HUES64 (cell line): ENCODE measurements around the gene KLHL29.

Experiments
- H3K27ac ChIP-seq: 2 replicates; pipeline ENCODE4 v1.7.0; 2013; ENCODE audit warnings: low read depth, low read length, inconsistent platforms
- H3K27me3 ChIP-seq: 2 replicates; pipeline ENCODE4 v1.6.1; 2013; ENCODE audit warnings: mild to moderate bottlenecking, low read length; ENCODE audit not compliant: insufficient read depth
- H3K36me3 ChIP-seq: 2 replicates; pipeline ENCODE4 v1.6.1; 2013; ENCODE audit warnings: mild to moderate bottlenecking, low read length; ENCODE audit not compliant: insufficient read depth
- H3K4me1 ChIP-seq: 2 replicates; pipeline ENCODE4 v1.6.1; 2013; ENCODE audit warnings: mild to moderate bottlenecking, low read length, moderate library complexity; ENCODE audit not compliant: insufficient read depth
- H3K4me3 ChIP-seq: 2 replicates; pipeline ENCODE4 v1.5.1; 2013; ENCODE audit warnings: mild to moderate bottlenecking, low read length, moderate library complexity
- H3K9ac ChIP-seq: 2 replicates; pipeline ENCODE4 v1.6.1; 2013; ENCODE audit warnings: mild to moderate bottlenecking, low read depth, low read length
- H3K9me3 ChIP-seq: 2 replicates; pipeline ENCODE4 v1.6.1; 2013; ENCODE audit warnings: low read depth, low read length; ENCODE audit not compliant: insufficient read depth
- WGBS: fragments of 150-250, 120-280 bp; methylation state at CpG from one replicate; pipeline ENCODE4 v1.1.7; 2013; ENCODE audit warnings: missing lambda C conversion rate; 5-methylcytosine and 5-hydroxymethylcytosine counted together

Gene KLHL29

DNA sequence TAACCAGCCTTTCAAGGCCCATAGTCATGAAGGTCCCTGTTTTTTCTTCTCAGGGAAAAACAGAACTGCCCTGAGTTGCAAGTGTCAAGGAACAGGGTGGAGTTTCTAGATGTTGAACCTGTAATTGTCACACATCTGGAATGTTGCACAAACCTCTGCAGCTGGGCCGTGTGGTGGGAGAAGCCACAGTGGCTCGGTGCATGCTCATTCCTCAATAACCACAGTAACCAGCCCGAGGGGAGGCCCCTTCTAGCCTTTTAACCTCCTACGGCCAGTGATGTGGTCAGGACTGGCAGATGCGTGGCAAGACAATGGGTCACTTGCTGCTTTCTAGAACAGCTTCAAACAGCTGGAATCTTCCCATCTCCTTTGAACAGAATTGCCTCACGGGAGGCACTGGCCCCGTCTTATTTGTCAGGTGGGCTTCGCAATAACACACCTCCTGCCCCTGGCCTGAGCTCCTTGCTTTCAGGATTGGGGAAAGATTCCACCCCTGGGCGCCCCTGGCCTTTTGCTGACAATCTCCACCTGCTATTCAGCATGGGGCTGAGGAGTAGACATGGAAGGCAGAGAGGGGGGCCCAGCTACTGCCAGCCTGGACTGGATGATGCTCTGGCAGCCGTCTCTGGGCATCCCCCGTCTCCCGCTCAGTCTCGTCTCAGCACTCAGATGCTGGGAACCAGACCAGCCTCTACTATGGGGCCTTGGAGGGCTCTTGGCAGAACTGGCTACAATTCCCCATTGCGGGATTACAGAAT is 102.9 kb downstream of the KLHL29 start:
- 84% methylated on average over 14 of the region's 14 CpGs for WGBS

DNA sequence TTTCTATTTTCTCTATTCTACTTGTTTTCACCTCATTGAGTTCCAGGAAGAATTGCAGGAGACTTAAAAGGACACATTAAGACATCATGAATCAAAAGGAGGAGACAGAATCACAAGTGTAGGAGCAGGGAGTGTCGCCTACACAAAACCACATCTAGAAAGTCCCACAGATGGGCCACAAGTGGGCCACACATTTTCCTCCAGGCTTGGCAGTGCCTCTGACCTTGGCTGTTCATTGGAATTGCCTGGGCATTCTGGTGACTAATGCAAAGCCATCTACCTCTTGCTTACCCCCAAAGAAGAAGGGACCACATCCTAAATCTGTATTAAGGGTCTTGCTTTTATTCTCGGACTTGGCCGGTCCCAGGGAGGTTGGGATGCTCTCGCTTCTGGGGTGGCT is 103.6 kb downstream of the KLHL29 start:
- Histone ChIP-seq H3K4me1 (no peaks in the 10 kb centered on the region), H3K4me3 (no peak overlapping the region), H3K9me3 (no peaks in the 10 kb centered on the region), H3K27me3 (no peaks in the 10 kb centered on the region), H3K36me3 (no peaks in the 10 kb centered on the region), H3K9ac (no peak overlapping the region), H3K27ac (no peak overlapping the region)
- 81% methylated on average over 4 of the region's 4 CpGs for WGBS

More for the DNA sequence above, 102.9 kb downstream of the KLHL29 start:
- Histone ChIP-seq H3K4me1 (no peaks in the 10 kb centered on the region), H3K27ac (no peak overlapping the region), H3K9me3 (no peaks in the 10 kb centered on the region), H3K9ac (no peak overlapping the region), H3K4me3 (no peak overlapping the region), H3K27me3 (no peaks in the 10 kb centered on the region), H3K36me3 (no peaks in the 10 kb centered on the region)

DNA sequence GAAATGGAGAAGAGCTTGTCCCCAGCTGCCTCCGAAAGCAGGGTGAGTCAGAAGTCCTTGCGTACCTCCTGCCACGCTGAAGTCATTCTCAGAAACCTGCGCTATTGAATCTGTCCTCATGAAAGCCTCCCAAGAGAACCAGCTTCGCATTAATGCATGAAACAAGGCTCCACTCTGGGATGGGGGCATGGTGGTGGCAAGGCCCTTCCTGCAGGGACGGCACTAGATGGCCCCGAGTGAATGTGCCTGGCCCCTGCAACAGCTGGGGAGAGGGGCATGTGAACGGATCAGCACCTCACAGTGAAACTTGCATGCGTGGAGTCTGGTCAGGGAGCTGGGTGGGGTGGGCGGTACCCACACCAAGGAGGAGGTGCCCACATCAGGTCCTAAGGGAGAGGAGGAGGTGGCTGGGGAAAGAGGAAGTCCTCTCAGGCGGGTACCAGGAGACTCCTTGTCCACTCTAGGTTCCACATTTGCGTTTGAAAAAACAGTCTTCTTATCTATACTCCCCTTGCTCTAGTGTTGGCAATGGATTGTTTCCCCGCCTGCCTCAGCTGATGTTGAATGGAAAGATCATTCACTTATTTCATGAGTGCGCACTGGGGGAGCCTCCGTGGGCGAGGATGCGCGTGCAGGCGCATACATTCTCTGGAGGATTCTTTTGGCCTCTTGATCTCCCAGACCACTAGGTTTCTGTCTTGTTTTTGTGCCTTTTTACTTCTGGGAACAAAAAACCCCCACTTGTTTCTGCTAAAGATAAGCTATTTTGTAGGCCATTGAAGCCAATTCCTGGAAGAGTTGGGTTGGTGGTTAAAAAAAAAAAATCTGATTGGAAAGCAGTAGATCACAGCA is 104.7 kb downstream of the KLHL29 start:
- Histone ChIP-seq H3K9me3 (no peaks in the 10 kb centered on the region), H3K27me3 (no peaks in the 10 kb centered on the region), H3K9ac (no peak overlapping the region), H3K27ac (no peak overlapping the region), H3K36me3 (no peaks in the 10 kb centered on the region), H3K4me3 (no peak overlapping the region), H3K4me1 (no peaks in the 10 kb centered on the region)
- 91% methylated on average over 19 of the region's 19 CpGs for WGBS

DNA sequence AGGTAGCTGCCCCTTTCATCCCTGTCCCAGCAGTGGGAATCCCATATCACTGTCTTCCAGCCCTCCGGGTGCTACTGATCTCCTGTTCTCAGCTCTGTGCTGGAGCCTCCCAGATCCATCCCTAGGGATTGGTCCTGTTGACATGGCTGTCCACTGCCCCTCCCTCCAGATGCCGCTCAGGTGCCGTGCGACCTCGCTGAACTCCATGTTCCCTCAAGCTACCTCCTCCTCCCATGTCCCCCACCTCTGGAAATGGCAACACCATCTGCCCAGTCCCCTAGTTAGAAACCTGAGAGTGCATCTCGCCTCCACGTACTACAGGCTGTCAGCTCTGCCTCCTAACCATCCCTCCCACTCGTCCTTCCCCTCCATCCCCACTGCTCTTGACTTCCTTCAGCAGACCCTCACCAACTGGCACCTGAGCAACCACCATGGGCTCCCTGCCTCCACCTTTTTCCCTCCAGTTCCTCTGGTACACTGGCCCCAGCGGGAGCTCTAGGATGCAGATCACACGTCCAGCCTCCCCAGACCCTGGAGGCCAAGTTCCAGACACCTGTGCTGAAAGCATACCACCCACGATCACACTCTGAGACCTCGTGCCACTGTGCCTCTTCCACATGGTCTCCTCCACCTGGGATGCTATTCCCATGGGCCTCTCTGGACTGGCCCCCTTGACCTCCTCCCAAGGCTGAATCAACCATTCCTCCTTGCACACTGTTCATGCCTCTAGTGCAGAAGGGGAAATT is 106.8 kb downstream of the KLHL29 start:
- no peak overlapping the region for H3K4me3 ChIP-seq
- H3K4me1 ChIP-seq: peaks cover 9% of the 10 kb centered on the region; the same call in 1 of the 2 replicates
- H3K9ac ChIP-seq: no peak overlapping the region
- H3K9me3 ChIP-seq: no peaks in the 10 kb centered on the region
- H3K27me3 ChIP-seq: no peaks in the 10 kb centered on the region
- WGBS: 93% methylated on average over 12 of the region's 12 CpGs
- no peak overlapping the region for H3K27ac ChIP-seq
- H3K36me3 ChIP-seq: no peaks in the 10 kb centered on the region

DNA sequence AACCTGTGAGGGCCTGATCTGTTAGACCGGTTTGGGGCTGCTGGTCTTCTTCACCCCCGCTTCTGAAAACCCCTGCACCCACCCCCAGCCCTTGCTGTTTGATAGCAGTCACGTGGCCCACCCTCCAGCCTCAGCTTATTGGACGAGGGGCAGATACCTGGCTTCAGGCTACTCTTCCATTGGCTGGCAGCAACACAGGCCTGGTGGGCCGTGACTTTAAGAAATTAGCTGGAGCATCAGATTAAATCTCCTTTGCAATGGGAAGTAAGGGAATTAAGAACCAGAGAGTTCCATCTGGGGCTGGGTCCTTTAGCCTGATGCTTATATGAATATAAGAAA is 107.3 kb downstream of the KLHL29 start:
- 86% methylated on average over 5 of the region's 5 CpGs for WGBS
- Histone ChIP-seq H3K27me3 (no peaks in the 10 kb centered on the region), H3K4me3 (no peak overlapping the region), H3K9me3 (no peaks in the 10 kb centered on the region), H3K9ac (no peak overlapping the region), H3K27ac (no peak overlapping the region), H3K4me1 (peaks cover 11% of the 10 kb centered on the region; the same call in 1 of the 2 replicates), H3K36me3 (no peaks in the 10 kb centered on the region)

DNA sequence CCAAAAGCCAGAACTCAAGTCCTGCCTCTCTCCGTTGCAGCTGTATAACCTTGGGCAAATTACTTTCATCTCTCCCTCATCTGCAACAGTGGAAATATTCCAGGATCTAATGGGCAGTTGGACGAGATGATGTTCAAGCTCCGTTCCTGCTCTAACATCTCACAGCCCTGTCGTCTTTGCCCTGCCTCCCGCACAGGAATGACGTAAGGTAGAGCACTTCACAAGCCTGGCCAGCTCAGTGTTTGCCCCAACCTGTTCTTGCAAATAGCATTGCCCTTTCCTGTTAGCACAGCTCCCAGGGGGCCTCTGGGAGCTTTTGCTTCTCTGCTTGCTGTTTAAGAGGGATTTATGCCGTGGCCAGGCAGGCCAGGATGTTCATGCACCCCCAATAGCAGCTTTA is 107.9 kb downstream of the KLHL29 start:
- WGBS: 81% methylated on average over 7 of the region's 7 CpGs
- H3K27me3 ChIP-seq: no peaks in the 10 kb centered on the region

DNA sequence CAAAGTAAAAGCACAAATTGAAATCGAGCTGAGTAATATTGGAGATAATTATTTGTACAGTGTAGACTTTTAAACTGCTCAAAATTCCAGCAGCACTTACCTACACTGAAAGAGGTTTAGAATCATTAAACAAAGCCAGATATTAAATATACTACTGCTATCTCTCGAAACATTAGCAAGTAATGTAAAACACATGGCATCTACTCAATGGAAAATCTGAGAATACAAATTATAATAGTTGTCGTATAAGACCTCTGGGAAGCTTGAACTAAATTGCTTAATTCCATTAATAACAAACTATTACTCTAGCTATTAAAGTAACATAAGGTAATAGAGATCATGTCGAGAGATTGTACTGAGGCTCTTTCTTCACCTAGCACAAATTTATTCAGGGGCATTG is 108.9 kb downstream of the KLHL29 start:
- Histone ChIP-seq H3K9ac (no peak overlapping the region), H3K9me3 (no peaks in the 10 kb centered on the region), H3K27ac (no peak overlapping the region), H3K4me1 (peaks cover 11% of the 10 kb centered on the region; the same call in 1 of the 2 replicates), H3K4me3 (no peak overlapping the region), H3K27me3 (no peaks in the 10 kb centered on the region), H3K36me3 (no peaks in the 10 kb centered on the region)
- 92% methylated on average over 1 of the region's 4 CpGs for WGBS

More for the DNA sequence above, 107.9 kb downstream of the KLHL29 start:
- Histone ChIP-seq H3K27ac (no peak overlapping the region), H3K4me1 (peaks cover 11% of the 10 kb centered on the region; the same call in 1 of the 2 replicates), H3K9ac (no peak overlapping the region), H3K9me3 (no peaks in the 10 kb centered on the region), H3K36me3 (no peaks in the 10 kb centered on the region), H3K4me3 (no peak overlapping the region)

DNA sequence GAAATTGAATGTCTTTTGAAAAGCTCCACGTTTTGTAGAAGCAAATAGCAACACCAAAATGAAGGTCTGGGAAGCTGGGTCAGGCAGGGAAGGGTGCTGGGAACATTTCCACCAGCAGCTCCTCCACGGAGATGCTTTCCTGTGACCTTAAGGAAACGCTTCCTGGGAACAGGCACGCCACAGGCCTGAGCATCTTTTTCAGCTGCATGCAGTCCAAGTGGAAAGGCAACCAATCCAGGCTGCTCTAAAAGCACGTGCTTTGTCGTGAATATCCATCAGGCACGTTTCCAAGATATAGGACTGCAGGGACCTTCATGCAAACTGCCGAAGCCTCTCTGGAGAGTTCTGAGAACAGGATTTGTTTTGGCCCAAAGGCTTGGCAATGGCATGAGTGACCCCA is 109.3 kb downstream of the KLHL29 start:
- no peaks in the 10 kb centered on the region for H3K9me3 ChIP-seq
- WGBS: 88% methylated on average over 8 of the region's 8 CpGs

DNA sequence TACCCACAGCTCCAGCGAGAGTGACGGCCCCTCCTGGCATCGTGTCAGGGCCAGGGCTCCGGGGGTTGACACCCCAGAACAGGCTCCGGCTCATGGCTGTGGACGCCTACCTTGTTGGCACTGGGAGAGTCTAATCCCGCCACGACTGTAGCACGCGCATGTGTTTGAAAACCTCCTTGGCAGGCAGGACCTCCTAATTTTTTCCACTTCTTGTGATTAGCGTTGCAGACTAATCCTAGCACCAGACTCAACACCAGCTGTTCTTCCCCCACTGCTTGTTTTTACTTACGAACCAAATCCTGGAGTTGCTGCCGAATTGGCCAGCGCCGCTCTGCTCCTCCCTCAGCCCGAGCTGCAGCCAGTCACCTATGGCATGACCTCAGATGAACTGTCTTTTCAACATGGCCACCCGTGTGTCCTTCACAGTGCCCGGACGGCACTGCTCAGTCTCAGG is 110.7 kb downstream of the KLHL29 start:
- Histone ChIP-seq H3K36me3 (no peaks in the 10 kb centered on the region), H3K9me3 (no peaks in the 10 kb centered on the region), H3K4me1 (peaks cover 11% of the 10 kb centered on the region; the same call in 1 of the 2 replicates), H3K4me3 (no peak overlapping the region), H3K27ac (no peak overlapping the region), H3K9ac (no peak overlapping the region), H3K27me3 (no peaks in the 10 kb centered on the region)
- 88% methylated on average over 19 of the region's 19 CpGs for WGBS

More for the DNA sequence above, 109.3 kb downstream of the KLHL29 start:
- H3K36me3 ChIP-seq: no peaks in the 10 kb centered on the region
- no peaks in the 10 kb centered on the region for H3K27me3 ChIP-seq
- H3K27ac ChIP-seq: no peak overlapping the region
- H3K4me1 ChIP-seq: peaks cover 11% of the 10 kb centered on the region; the same call in 1 of the 2 replicates
- H3K4me3 ChIP-seq: no peak overlapping the region
- H3K9ac ChIP-seq: no peak overlapping the region

DNA sequence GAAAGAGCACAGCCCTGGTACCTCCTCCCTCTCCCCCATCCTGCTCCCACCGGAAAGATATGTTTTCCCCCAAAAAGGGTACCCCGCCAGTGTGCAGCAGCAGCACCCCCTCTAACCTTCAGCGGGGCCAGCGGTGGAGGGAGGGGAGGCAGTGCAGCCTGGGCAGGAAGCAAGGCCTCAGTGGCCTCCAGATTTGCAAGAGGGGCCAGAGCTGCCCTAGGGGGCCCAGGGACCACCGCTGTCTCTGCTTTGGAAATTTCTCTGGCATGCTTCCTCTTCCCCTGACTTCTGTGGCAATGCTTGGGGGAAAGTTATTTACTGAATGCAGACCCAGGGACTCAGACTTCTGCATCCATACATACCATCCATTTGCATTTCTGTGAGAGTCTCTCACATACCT is 111.5 kb downstream of the KLHL29 start:
- Histone ChIP-seq H3K27ac (no peak overlapping the region), H3K4me1 (peaks cover 11% of the 10 kb centered on the region; the same call in 1 of the 2 replicates), H3K4me3 (no peak overlapping the region), H3K9ac (no peak overlapping the region), H3K36me3 (no peaks in the 10 kb centered on the region), H3K9me3 (no peaks in the 10 kb centered on the region), H3K27me3 (no peaks in the 10 kb centered on the region)
- 62% methylated on average over 5 of the region's 5 CpGs for WGBS

DNA sequence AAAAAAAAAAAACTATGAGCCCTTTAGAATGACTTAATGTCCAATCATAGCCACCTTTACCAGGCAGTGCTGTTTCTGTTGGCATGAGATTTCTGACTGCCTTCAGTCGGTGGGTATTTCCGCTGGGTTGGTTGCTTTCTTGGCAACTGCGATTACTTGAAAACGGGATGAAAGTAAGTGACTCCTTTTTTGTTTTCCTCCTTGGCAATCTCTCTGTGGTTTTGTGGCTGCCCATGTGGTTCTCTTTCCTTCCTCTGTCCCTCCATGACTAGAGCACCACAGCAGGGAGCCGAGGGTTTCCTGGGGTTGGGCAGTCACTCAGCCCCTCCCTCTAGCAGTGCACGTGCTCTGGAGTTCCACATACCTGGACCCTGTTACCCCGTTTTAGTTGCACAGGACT is 112.1 kb downstream of the KLHL29 start:
- no peaks in the 10 kb centered on the region for H3K36me3 ChIP-seq
- H3K9ac ChIP-seq: no peak overlapping the region
- H3K27ac ChIP-seq: no peak overlapping the region
- no peaks in the 10 kb centered on the region for H3K9me3 ChIP-seq
- WGBS: 58% methylated on average over 7 of the region's 7 CpGs
- H3K4me1 ChIP-seq: peaks cover 11% of the 10 kb centered on the region; the same call in 1 of the 2 replicates
- no peaks in the 10 kb centered on the region for H3K27me3 ChIP-seq
- no peak overlapping the region for H3K4me3 ChIP-seq
